PC-3 (cell line): ENCODE data around the gene EIF3D. TPM values are rescaled to one million over a fixed set of nuclear protein-coding genes. Genes with fewer than 3 reads are reported as not detected.

Experiments used
- ATAC-seq: fragments of 200-7000 bp; cut with Tn5 transposase; 2 replicates; pipeline ENCODE4 v1.9.1; 2020; ENCODE audit warnings: mild to moderate bottlenecking, moderate library complexity
- BruUV-seq: library from RNA; stranded (reverse); fragments of 400-500 nt; replicated peaks from 2 replicates; lab custom pipeline; 2021; lab: Mats Ljungman, UMichigan
- CTCF ChIA-PET: fragments of 300-600 bp; sonication (Branson Sonifier 250); formaldehyde crosslinking; loops from one replicate; lab custom pipeline; 2022; ENCODE audit warnings: antibody characterized with exemption; lab: Charles Lee
- POLR2A ChIA-PET: fragments of 300-600 bp; sonication (Branson Sonifier 250); formaldehyde crosslinking; loops from one replicate; lab custom pipeline; 2022; ENCODE audit warnings: antibody characterized with exemption; ENCODE audit not compliant: unreplicated experiment; lab: Charles Lee
- DNase-seq: peaks from one replicate; pipeline ENCODE4 v3.0.0-alpha.2; 2015
- H2AFZ ChIP-seq: fragments of 300-600 bp; sonication (generic); 2 replicates; pipeline ENCODE4 v1.6.0; 2016; ENCODE audit warnings: antibody characterized with exemption, low read length
- H3F3A ChIP-seq: fragments of 300-600 bp; sonication (generic); one replicate; pipeline ENCODE4 v1.6.0; 2017; ENCODE audit warnings: antibody characterized with exemption, low read length, control low read depth, mild to moderate bottlenecking; ENCODE audit not compliant: unreplicated experiment
- H3K27ac ChIP-seq: fragments of 300-600 bp; sonication (generic); 2 replicates; pipeline ENCODE4 v1.5.1; 2016; ENCODE audit warnings: mild to moderate bottlenecking, low read length
- H3K27me3 ChIP-seq: fragments of 300-600 bp; sonication (generic); 2 replicates; pipeline ENCODE4 v1.6.1; 2016; ENCODE audit warnings: low read length, mixed read lengths
- H3K36me3 ChIP-seq: fragments of 300-600 bp; sonication (generic); 2 replicates; pipeline ENCODE4 v1.6.1; 2016; ENCODE audit warnings: low read depth, mixed run types, low read length, mixed read lengths
- H3K4me1 ChIP-seq: fragments of 300-600 bp; sonication (generic); 2 replicates; pipeline ENCODE4 v1.5.1; 2016; ENCODE audit warnings: low read length; ENCODE audit not compliant: insufficient read depth
- H3K4me2 ChIP-seq: fragments of 300-600 bp; sonication (generic); 2 replicates; pipeline ENCODE4 v1.6.0; 2016; ENCODE audit warnings: low read length
- H3K4me3 ChIP-seq: fragments of 300-600 bp; sonication (generic); 2 replicates; pipeline ENCODE4 v1.5.1; 2016; ENCODE audit warnings: mild to moderate bottlenecking, low read length, mixed read lengths
- H3K79me2 ChIP-seq: fragments of 300-600 bp; sonication (generic); 2 replicates; pipeline ENCODE4 v1.6.1; 2017; ENCODE audit warnings: low read length, mixed read lengths
- H3K9ac ChIP-seq: fragments of 300-600 bp; sonication (generic); 2 replicates; pipeline ENCODE4 v1.6.0; 2016; ENCODE audit warnings: mild to moderate bottlenecking, low read length
- H3K9me2 ChIP-seq: fragments of 300-600 bp; sonication (generic); replicated peaks from 2 replicates; pipeline ENCODE4 v1.6.1; 2016; ENCODE audit warnings: mixed run types, low read length, mixed read lengths
- H3K9me3 ChIP-seq: fragments of 300-600 bp; sonication (generic); 2 replicates; pipeline ENCODE4 v1.6.1; 2016; ENCODE audit warnings: low read length, mixed read lengths
- H4K20me1 ChIP-seq: fragments of 300-600 bp; sonication (generic); 2 replicates; pipeline ENCODE4 v1.6.1; 2016; ENCODE audit warnings: low read length, mixed read lengths
- CTCF ChIP-seq: fragments of 300-600 bp; sonication (generic); conservative IDR thresholded peaks from 2 replicates; pipeline ENCODE4 v1.5.1; 2017; ENCODE audit warnings: antibody characterized with exemption, low read depth, mild to moderate bottlenecking, low read length
- EZH2 ChIP-seq: fragments of 300-600 bp; sonication (generic); IDR thresholded peaks from one replicate; pipeline ENCODE4 v1.6.1; 2017; ENCODE audit warnings: antibody characterized with exemption, mild to moderate bottlenecking, low read length; ENCODE audit not compliant: unreplicated experiment
- EZH2phosphoT487 ChIP-seq: fragments of 300-600 bp; sonication (generic); IDR thresholded peaks from 2 replicates; pipeline ENCODE4 v1.6.1; 2018; ENCODE audit warnings: mild to moderate bottlenecking, antibody characterized with exemption, low read length, borderline replicate concordance
- intact Hi-C: fragments of 100-400 bp; cut with micrococcal nuclease; formaldehyde crosslinking; loops from 2 replicates; pipeline ENCODE4 v1.9.0; 2023
- total RNA-seq: library from RNA; depleted of rRNA; stranded (reverse); fragments of >200 nt; gene quantifications from 2 replicates; pipeline ENCODE4 v1.2.3, GENCODE V29; 2014

EIF3D gene
- total RNA-seq, 1 experiment from 2014 or later, result 247 TPM

- H2AFZ ChIP-seq, result no peak overlapping the region
- H3K36me3 ChIP-seq, result no peaks in the 10 kb centered on the region
- H3F3A ChIP-seq, result no peaks in the 10 kb centered on the region
- H3K9ac ChIP-seq, result no peak overlapping the region
- no peaks in the 10 kb centered on the region for H4K20me1 ChIP-seq
- H3K4me3 ChIP-seq, result no peak overlapping the region
- POLR2A ChIA-PET, result no interaction called here
- no TSS peak for BruUV-seq
- intact Hi-C loops, result no loop called here
- no peak for ATAC-seq
- H3K9me3 ChIP-seq, result no peaks in the 10 kb centered on the region
- no peaks in the 10 kb centered on the region for H3K79me2 ChIP-seq
- TF ChIP-seq CTCF (no peak; the same call in 1 of the 2 replicates), EZH2 (no peak), EZH2phosphoT487 (no peak)
- DNase-seq, result no peak
- H3K4me2 ChIP-seq, result no peak overlapping the region
- H3K27me3 ChIP-seq, result no peaks in the 10 kb centered on the region
- CTCF ChIA-PET, result no interaction called here
- no peaks in the 10 kb centered on the region for H3K9me2 ChIP-seq
- no peak overlapping the region for H3K27ac ChIP-seq
- H3K4me1 ChIP-seq, result no peaks in the 10 kb centered on the region
Measured at GRCh38 chr22:36497910-36498665, 30.9 kb downstream of the EIF3D start.

- H4K20me1 ChIP-seq, result no peaks in the 10 kb centered on the region
- no peak overlapping the region for H3K9ac ChIP-seq
- no peaks in the 10 kb centered on the region for H3K9me3 ChIP-seq
- no peaks in the 10 kb centered on the region for H3F3A ChIP-seq
- no peaks in the 10 kb centered on the region for H3K27me3 ChIP-seq
- POLR2A ChIA-PET, result interaction anchor here (0.6 kb wide), 1 partner anchor 1164 kb away, joined by 6 read pairs; no protein-coding TSS in a partner anchor
- no peaks in the 10 kb centered on the region for H3K79me2 ChIP-seq
- no peak overlapping the region for H3K4me3 ChIP-seq
- no peaks in the 10 kb centered on the region for H3K36me3 ChIP-seq
- intact Hi-C loops, result no loop called here
- H3K4me1 ChIP-seq, result no peaks in the 10 kb centered on the region
- no TSS peak for BruUV-seq
- DNase-seq, result no peak
- TF ChIP-seq EZH2phosphoT487 (no peak), EZH2 (no peak), CTCF (no peak)
- H3K27ac ChIP-seq, result no peak overlapping the region
- ATAC-seq, result no peak
- no peak overlapping the region for H2AFZ ChIP-seq
- CTCF ChIA-PET, result no interaction called here
- no peak overlapping the region for H3K4me2 ChIP-seq
- no peaks in the 10 kb centered on the region for H3K9me2 ChIP-seq
Measured at GRCh38 chr22:36493690-36494110, 35.3 kb downstream of the EIF3D start.

- no peaks in the 10 kb centered on the region for H3K4me1 ChIP-seq
- H3F3A ChIP-seq, result no peaks in the 10 kb centered on the region
- H3K4me3 ChIP-seq, result no peak overlapping the region
- no peak overlapping the region for H3K9ac ChIP-seq
- no peaks in the 10 kb centered on the region for H3K36me3 ChIP-seq
- H3K27me3 ChIP-seq, result no peaks in the 10 kb centered on the region
- no peaks in the 10 kb centered on the region for H3K9me2 ChIP-seq
- no peaks in the 10 kb centered on the region for H3K9me3 ChIP-seq
- H2AFZ ChIP-seq, result no peak overlapping the region
- no peak overlapping the region for H3K27ac ChIP-seq
- TF ChIP-seq EZH2, result no peak
- no peak for TF ChIP-seq EZH2phosphoT487
- TF ChIP-seq CTCF, result no peak
- DNase-seq (no peak), ATAC-seq (no peak)
- ChIA-PET CTCF (no interaction called here), POLR2A (no interaction called here)
- no peak overlapping the region for H3K4me2 ChIP-seq
- H4K20me1 ChIP-seq, result no peaks in the 10 kb centered on the region
- BruUV-seq, result no TSS peak
- intact Hi-C loops, result no loop called here
- H3K79me2 ChIP-seq, result no peaks in the 10 kb centered on the region
Measured at GRCh38 chr22:36492109-36492508, 36.9 kb downstream of the EIF3D start.
